HG02610 (cell line): ENCODE data around the gene RPH3AL.
"Not testable (repeated sequence)": the region's sequence is repeated elsewhere in the genome, so short reads cannot be mapped to it uniquely, and the experiment has no call there.

ENCODE experiments used
- ATAC-seq: cut with Tn5 transposase; IDR thresholded peaks from one replicate; pipeline ENCODE4 v1.9.1; 2021; ENCODE audit warnings: mild to moderate bottlenecking, moderate library complexity; ENCODE audit not compliant: unreplicated experiment

The RPH3AL gene

DNA sequence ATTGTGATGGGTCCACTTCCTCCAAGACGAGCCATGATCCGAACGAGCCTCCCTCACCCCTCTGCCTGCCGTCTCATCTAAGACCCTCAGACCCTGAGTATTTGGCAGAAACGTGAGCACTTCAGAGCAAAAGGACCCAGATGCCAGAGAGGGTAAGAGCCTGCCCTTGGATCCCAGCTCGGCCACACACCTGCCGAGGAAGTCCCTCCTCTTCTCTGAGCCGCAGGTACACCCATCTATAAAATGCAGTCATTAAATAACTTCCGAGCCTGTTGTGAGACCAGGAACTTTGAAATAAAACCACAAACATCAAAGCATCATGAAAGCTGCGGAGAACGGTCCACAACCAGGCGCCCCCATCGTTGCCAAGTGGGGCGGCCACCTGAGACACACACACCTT, 106.4 kb downstream of the RPH3AL start:
- no peak for ATAC-seq

DNA sequence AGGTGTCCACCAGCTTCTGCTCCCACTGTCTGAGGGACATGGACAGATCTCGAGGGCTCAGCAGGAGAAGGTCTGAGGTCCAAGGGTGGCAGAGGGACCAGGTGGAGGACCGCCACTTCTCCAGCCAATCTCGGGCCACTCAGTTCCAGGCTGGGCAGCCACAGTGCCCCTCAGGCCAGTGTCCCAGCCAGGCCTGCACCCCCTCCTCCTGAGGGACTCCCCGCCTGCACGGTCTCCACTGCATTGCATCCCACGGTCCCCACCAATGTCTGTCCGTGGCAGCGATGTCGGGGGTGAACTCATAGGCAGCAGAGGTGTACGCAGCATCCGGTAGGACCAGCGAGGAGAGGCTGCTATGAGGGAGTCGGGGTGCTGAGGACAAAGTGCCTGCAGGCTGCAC, 107.0 kb downstream of the RPH3AL start:
- no peak for ATAC-seq

- ATAC-seq, result no peak
Measured at GRCh38 chr17:245020-245419, 107.6 kb downstream of the RPH3AL start.

- ATAC-seq, result not testable (repeated sequence)
Measured at GRCh38 chr17:243924-244323, 108.7 kb downstream of the RPH3AL start.

- no peak for ATAC-seq
Measured at GRCh38 chr17:238964-239259, 113.7 kb downstream of the RPH3AL start.

- no peak for ATAC-seq
Measured at GRCh38 chr17:238071-238963, 114.3 kb downstream of the RPH3AL start.

DNA sequence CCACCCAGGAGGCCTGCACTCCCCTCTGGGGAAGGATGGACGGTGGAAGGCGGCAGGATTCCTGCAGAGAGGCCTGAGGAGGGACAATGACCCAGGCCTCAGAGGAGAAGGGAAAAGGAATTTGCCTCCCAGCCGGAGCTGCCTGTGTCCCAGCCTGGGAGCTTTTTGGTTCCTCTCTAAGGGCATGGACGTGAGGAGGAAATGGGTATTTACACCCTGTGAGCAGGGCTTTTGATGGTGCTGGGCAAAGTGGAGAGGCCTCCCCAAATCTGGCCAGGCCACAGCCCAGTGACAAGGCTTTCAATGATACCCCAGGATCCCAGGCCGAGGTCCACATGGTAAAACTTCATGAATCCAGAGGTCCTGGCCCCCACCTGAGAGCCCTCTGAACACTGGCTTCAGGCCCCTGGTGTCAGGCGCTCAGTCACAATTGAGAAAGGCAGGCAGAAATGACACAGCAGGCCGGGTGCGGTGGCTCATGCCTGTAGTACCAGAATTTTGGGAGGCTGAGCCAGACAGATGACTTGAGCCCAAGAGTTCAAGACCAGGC, 115.1 kb downstream of the RPH3AL start:
- no peak for ATAC-seq

GRCh38 chr17:236641-237405, 115.8 kb downstream of the RPH3AL start:
- no peak for ATAC-seq

DNA sequence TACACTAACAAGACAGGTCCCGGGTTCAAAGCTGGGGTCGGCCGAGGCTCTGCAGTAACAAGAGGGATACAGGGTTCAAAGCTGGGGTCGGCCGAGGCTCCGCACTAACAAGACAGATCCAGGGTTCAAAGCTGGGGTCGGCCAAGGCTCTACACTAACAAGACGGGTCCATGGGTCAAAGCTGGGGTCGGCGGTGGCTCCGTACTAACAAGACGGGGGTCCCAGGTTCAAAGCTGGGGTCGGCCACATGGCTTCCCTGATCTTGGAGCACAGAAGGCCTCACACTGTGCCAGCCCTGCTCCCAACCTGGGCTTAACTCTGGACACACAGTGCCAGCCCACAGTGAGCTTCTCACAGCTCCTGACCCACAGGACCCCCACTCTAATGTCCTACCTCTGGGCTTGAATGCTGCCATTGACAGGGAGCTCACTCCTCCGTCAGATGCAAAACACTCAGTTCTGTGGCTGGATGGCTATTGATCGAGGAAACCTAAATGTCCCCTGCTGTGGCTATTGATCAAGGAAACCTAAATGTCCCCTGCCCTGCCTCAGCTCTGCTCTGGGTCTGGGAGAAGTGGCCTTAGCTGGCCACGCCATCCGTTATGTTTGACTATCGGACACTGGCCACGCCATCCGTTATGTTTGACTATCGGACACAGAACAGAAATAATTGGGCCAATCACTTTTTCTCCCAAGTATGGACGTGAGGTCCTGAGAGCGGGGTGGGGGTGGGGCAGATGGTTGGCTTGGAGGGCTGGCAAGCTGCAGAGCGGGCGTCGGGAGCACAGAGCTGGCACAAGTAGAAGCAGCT, 116.6 kb downstream of the RPH3AL start:
- no peak for ATAC-seq

- ATAC-seq, result not testable (repeated sequence)
Measured at GRCh38 chr17:234994-235830, 117.4 kb downstream of the RPH3AL start.

GRCh38 chr17:234163-234993, 118.2 kb downstream of the RPH3AL start:
- not testable (repeated sequence) for ATAC-seq

DNA sequence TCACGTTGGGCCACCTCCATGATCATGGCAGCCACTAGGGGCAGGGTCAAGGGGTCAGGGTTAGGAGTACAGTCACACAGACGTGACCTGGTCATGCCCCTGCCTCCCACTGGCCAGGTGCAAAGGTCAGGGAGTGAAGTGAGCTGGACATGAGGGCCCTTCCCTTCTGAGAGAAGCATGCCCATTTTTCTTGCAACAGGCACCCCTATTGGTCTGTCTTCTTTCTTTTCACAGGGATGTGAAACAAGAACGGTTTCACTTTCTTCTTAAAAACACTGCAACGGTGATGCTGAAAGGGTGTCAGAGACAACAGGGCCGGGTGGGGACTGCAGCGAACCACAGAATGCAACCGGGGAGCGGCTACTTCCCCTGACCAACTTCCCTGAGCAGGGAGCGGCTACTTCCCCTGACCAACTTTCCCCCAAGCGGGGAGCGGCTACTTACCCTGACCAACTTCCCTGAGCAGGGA, 119.1 kb downstream of the RPH3AL start:
- no peak for ATAC-seq

- ATAC-seq, result no peak
Measured at GRCh38 chr17:231966-232807, 120.4 kb downstream of the RPH3AL start.

- ATAC-seq, result no peak
Measured at GRCh38 chr17:231191-231965, 121.2 kb downstream of the RPH3AL start.

DNA sequence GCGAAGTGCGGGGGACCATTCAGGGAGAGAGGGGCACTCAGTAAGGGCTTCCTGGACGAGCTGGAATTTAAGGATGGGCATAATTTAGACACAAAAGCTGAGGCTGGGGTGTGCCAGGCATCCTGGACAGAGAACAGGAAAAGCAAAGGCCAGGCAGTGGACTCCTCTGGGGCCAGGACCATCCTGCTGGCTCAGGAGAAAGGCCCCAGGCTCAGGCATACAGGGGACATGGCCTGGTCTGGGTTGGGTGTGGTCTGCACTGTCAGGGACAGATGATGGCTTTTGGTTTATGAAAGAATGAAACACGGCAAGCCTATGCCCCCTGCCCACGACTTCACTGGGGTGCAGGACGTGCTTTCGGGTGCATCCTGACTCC, 122.2 kb downstream of the RPH3AL start:
- no peak for ATAC-seq

DNA sequence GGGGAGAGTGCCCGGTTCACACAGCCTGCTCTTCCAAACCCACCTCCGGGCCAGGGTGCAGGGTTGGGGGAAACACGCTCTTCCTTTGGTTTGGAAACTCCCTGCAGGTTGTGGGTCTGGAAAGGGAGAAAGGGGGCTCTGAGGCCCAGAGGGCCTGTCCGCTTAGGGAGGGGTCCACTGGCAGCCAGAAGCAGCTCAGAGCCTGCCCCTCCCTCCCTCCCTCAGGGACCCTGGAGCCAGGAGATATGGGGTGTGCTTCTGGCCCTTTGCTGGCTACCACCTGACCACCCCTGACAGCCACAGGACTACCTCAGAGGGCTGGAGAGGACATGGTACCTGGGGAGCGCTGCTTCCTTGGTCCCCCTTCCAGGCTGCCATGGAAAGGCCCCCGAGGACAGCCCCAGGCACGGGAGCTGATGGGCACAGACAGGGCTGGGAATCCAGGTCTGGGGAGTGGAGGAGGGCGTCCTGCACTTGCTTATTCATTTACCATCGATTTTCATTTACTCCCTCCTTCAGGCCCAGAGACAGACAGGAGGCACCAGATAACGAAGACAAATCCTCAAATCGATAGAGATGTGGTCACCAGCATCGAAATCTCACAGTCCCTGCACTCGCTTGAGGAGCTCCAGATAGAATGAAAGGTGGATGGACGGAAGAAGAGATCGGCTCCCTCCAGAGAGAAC, 122.8 kb downstream of the RPH3AL start:
- no peak for ATAC-seq
